ENCODE data around the gene TAF4. TPM values are rescaled to one million over a fixed set of nuclear protein-coding genes. Genes with fewer than 3 reads are reported as not detected.

TAF4 gene
- total RNA-seq, 4 donors from 2014 or later, result 18.0 to 31.8 (median 25.8) TPM

DNA sequence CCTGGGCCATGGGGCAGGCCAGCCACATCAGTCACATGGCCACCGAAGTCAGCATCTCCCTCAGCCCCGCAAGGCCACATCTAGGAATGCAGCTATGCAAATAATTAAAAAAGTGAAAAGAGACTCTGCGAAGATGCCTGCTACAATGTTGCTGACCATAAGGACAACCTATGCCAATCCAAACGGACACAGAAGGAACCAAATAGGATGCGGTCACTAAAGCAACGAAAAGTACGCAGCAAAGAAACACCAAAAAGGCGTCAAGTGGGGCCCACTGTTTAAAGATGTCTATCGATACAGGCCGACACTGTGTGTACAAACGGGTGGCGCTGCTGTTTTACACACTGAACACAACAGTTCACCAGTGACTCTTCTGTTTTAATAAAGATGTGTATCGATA, 56.4 kb downstream of the TAF4 start:
- H3K4me3 ChIP-seq, result no peak overlapping the region
- TF ChIP-seq POLR2AphosphoS5 (IDR thresholded peaks at IDR 0.05) (no peak), EP300 (IDR thresholded peaks at IDR 0.05) (no peak), POLR2A (IDR thresholded peaks at IDR 0.05) (no peak)
- TF ChIP-seq, protein P1, sequence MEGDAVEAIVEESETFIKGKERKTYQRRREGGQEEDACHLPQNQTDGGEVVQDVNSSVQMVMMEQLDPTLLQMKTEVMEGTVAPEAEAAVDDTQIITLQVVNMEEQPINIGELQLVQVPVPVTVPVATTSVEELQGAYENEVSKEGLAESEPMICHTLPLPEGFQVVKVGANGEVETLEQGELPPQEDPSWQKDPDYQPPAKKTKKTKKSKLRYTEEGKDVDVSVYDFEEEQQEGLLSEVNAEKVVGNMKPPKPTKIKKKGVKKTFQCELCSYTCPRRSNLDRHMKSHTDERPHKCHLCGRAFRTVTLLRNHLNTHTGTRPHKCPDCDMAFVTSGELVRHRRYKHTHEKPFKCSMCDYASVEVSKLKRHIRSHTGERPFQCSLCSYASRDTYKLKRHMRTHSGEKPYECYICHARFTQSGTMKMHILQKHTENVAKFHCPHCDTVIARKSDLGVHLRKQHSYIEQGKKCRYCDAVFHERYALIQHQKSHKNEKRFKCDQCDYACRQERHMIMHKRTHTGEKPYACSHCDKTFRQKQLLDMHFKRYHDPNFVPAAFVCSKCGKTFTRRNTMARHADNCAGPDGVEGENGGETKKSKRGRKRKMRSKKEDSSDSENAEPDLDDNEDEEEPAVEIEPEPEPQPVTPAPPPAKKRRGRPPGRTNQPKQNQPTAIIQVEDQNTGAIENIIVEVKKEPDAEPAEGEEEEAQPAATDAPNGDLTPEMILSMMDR (IDR thresholded peaks at IDR 0.05), result no peak
- H3K27ac ChIP-seq, result no peak overlapping the region
- DNase-seq (ENCODE audit: low spot score in 2 of 2), result no peak
- peaks cover 9% of the 10 kb centered on the region for H3K4me1 ChIP-seq
- H3K27me3 ChIP-seq, result no peaks in the 10 kb centered on the region
- 95% methylated on average over 13 of the region's 13 CpGs for WGBS
- peaks cover 81% of the 10 kb centered on the region for H3K36me3 ChIP-seq
- no peaks in the 10 kb centered on the region for H3K9me3 ChIP-seq

DNA sequence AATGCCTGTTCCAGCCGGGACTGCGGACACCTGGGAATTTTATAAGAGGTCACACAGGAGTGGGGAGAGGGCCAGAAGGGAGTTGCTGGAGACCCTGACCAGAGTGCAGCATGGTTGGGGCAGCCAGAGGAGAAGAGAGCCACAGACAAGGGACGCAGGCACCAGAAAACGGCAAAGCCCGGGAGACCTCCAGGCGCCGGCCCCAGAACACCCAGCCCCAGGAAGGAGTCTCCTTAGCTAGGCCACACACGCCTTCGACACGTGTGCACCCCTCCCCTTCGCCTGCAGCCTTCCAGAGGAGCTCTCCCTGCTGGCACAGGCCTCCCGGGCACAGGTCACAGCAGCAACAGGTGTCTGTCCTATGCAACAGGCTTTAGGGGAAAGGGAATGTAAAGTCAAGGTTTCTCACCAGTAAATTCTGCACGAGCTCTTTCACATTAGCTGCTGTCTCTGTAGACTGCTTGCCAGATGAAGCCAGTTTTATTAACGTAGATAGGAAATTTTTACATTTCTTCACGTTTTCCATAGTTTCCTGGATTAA, 57.0 kb downstream of the TAF4 start:
- Histone ChIP-seq H3K4me3 (no peak overlapping the region), H3K4me1 (peaks cover 9% of the 10 kb centered on the region), H3K9me3 (no peaks in the 10 kb centered on the region), H3K36me3 (peaks cover 81% of the 10 kb centered on the region), H3K27ac (no peak overlapping the region), H3K27me3 (no peaks in the 10 kb centered on the region)
- DNase-seq (ENCODE audit: low spot score in 2 of 2), result no peak
- WGBS, result 95% methylated on average over 12 of the region's 15 CpGs
- TF ChIP-seq POLR2AphosphoS5 (IDR thresholded peaks at IDR 0.05) (no peak), EP300 (IDR thresholded peaks at IDR 0.05) (no peak), POLR2A (IDR thresholded peaks at IDR 0.05) (no peak)
- TF ChIP-seq, protein P1 (IDR thresholded peaks at IDR 0.05), result no peak

DNA sequence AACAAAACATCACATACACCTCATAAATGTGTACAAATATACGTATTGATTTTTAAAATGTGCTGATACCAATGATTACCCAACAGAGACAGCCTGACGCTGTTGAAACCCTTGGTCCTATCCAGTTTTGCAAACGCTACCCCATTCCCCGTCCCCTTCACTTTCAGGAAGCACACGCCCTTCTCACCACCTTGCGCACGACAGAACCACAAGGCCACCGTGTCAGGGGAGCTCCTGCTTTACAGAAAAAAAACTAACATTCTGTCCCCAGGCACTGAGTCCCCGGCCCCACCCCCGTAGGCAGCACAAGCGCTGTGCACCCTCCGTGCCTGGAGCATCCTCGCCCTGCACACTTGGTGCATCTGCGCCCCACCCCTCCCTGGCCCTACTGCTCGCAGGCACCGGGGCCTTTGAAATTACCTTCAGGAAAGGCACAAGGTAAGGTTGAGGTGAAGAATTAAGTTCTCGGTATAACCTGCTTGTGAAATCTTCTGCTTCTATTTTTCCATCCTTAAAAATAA, 58.5 kb downstream of the TAF4 start:
- Histone ChIP-seq H3K9me3 (no peaks in the 10 kb centered on the region), H3K27me3 (no peaks in the 10 kb centered on the region), H3K27ac (no peak overlapping the region), H3K36me3 (peaks cover 81% of the 10 kb centered on the region), H3K4me3 (no peak overlapping the region), H3K4me1 (peaks cover 9% of the 10 kb centered on the region)
- 89% methylated on average over 17 of the region's 17 CpGs for WGBS
- DNase-seq (ENCODE audit: low spot score in 2 of 2), result no peak
- TF ChIP-seq, protein P1 (IDR thresholded peaks at IDR 0.05), result no peak

DNA sequence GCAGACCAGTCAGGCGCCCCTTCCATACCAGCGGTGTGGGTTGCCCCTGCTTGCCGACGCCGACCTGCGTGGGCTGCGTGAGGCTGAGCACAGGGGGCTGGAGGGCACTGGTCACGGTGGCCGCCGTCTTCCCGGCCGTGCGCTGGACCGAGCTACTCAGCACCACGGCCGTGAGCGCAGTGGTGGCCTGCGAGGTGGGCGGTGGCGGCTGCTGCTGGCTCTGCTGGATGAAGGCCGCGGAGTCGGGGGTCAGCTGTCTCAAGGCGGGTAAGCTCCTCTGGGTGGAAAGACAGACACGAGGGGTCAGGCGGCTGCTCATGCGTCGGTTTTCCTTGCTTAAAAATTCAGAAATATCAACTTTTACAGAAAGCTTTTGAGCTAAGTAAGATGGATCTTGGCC, 59.2 kb downstream of the TAF4 start:
- Histone ChIP-seq H3K9me3 (no peaks in the 10 kb centered on the region), H3K36me3 (peaks cover 85% of the 10 kb centered on the region), H3K4me3 (no peak overlapping the region), H3K4me1 (peaks cover 8% of the 10 kb centered on the region), H3K27me3 (no peaks in the 10 kb centered on the region), H3K27ac (no peak overlapping the region)
- no peak for TF ChIP-seq EP300 (IDR thresholded peaks at IDR 0.05)
- TF ChIP-seq POLR2A (IDR thresholded peaks at IDR 0.05), result no peak
- no peak for TF ChIP-seq POLR2AphosphoS5 (IDR thresholded peaks at IDR 0.05)
- TF ChIP-seq, protein P1 (IDR thresholded peaks at IDR 0.05), result no peak
- 94% methylated on average over 15 of the region's 28 CpGs for WGBS
- no peak for DNase-seq (ENCODE audit: low spot score in 2 of 2)

DNA sequence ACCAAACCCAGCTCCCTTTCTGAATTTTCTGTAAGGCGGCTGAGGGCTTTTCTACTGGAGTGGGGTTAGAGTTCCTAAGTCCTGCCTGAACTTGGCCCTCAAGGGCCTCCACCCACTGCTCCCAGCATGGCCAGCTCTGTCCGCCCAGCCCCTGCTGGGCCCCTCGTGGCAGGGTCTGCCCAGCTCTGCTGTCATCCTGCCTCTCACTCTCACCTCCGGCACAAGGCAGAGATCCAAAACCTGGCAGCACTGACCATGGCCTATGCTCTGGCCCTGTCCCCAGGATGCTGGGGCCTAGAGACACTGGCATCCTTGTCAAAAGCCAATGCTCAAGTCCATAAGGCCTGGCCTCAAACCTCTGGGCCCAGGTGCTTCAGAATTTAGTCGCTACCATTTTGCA, 61.1 kb downstream of the TAF4 start:
- H3K36me3 ChIP-seq, result peaks cover 98% of the 10 kb centered on the region
- no peak for DNase-seq (ENCODE audit: low spot score in 2 of 2)
- 100% methylated on average over 3 of the region's 5 CpGs for WGBS
- H3K4me3 ChIP-seq, result no peak overlapping the region
- H3K27me3 ChIP-seq, result no peaks in the 10 kb centered on the region
- no peaks in the 10 kb centered on the region for H3K9me3 ChIP-seq
- H3K4me1 ChIP-seq, result no peaks in the 10 kb centered on the region
- no peak overlapping the region for H3K27ac ChIP-seq
- no peak for TF ChIP-seq EP300 (IDR thresholded peaks at IDR 0.05)
- no peak for TF ChIP-seq POLR2A (IDR thresholded peaks at IDR 0.05)
- TF ChIP-seq, protein P1 (IDR thresholded peaks at IDR 0.05), result no peak
- TF ChIP-seq POLR2AphosphoS5 (IDR thresholded peaks at IDR 0.05), result no peak
